BJ (cell line): ENCODE results near the gene ELF2. TPM values are rescaled to one million over a fixed set of nuclear protein-coding genes. Genes with fewer than 3 reads are reported as not detected.
"Not testable (repeated sequence)": the region's sequence is repeated elsewhere in the genome, so short reads cannot be mapped to it uniquely, and the experiment has no call there.

Experiments
- CTCF ChIA-PET: fragments of 350-600 bp; formaldehyde crosslinking; extraction: SDS; loops from one replicate; lab custom pipeline; 2021; ENCODE audit warnings: antibody characterized with exemption, inconsistent platforms; lab: Yijun Ruan, JAX
- POLR2A ChIA-PET: fragments of 300-600 bp; sonication (Branson Sonifier 250); formaldehyde crosslinking; extraction: SDS; loops from one replicate; lab custom pipeline; 2021; ENCODE audit warnings: antibody characterized with exemption; lab: Charles Lee
- DNase-seq: peaks from one replicate; pipeline ENCODE4 v3.0.0-alpha.2; 2011; ENCODE audit warnings: low read depth
- H3K27me3 ChIP-seq: 2 replicates; pipeline ENCODE4 v1.6.0; 2011; ENCODE audit warnings: low read length; ENCODE audit not compliant: control insufficient read depth, insufficient read depth
- H3K36me3 ChIP-seq: 2 replicates; pipeline ENCODE4 v1.5.1; 2011; ENCODE audit warnings: low read length; ENCODE audit not compliant: control insufficient read depth, insufficient read depth
- H3K4me3 ChIP-seq: 2 replicates; pipeline ENCODE4 v1.5.1; 2011; ENCODE audit warnings: low read depth, mild to moderate bottlenecking, control low read depth, low read length
- CTCF ChIP-seq: IDR thresholded peaks from 2 replicates; pipeline ENCODE4 v1.5.1; 2011; ENCODE audit warnings: low read depth, mild to moderate bottlenecking, control low read depth, inconsistent platforms, low read length, moderate library complexity; ENCODE audit not compliant: insufficient read depth
- polyA plus RNA-seq: library from polyadenylated mRNA; depleted of rRNA; stranded (reverse); fragments of >200 nt; gene quantifications from 2 replicates; pipeline ENCODE4 v1.2.3, GENCODE V29; 2011

The ELF2 gene
- polyA plus RNA-seq, 1 experiment, result 23.9 TPM

- Histone ChIP-seq H3K36me3 (no peaks in the 10 kb centered on the region), H3K27me3 (no peaks in the 10 kb centered on the region), H3K4me3 (no peak overlapping the region)
- no peak for DNase-seq
- ChIA-PET POLR2A (no interaction called here), CTCF (interaction anchor here (1.4 kb wide), 1 partner anchor 25 kb away, joined by 5 read pairs; no protein-coding TSS in a partner anchor)
- no peak for TF ChIP-seq CTCF
Observed at GRCh38 chr4:139123910-139124309, 53.1 kb downstream of the ELF2 start.

- TF ChIP-seq CTCF, result no peak
- DNase-seq, result no peak
- ChIA-PET CTCF (interaction anchor here (1.5 kb wide), 1 partner anchor 19 kb away, joined by 4 read pairs; no protein-coding TSS in a partner anchor), POLR2A (no interaction called here)
- no peak overlapping the region for H3K4me3 ChIP-seq
- H3K27me3 ChIP-seq, result no peaks in the 10 kb centered on the region
- H3K36me3 ChIP-seq, result 0 out of 2 replicates have a peak, but pooled peaks cover 1% of the 10 kb centered on the region
Observed at GRCh38 chr4:139118365-139118764, 58.7 kb downstream of the ELF2 start.

GRCh38 chr4:139115226-139115625 lies 61.8 kb downstream of the ELF2 start:
- CTCF ChIA-PET, result no interaction called here
- no peak for TF ChIP-seq CTCF
- no peak for DNase-seq
- no peaks in the 10 kb centered on the region for H3K27me3 ChIP-seq
- H3K36me3 ChIP-seq, result 0 out of 2 replicates have a peak, but pooled peaks cover 1% of the 10 kb centered on the region
- H3K4me3 ChIP-seq, result no peak overlapping the region
- POLR2A ChIA-PET, result no interaction called here

- H3K4me3 ChIP-seq, POLR2A ChIA-PET, H3K27me3 ChIP-seq, H3K36me3 ChIP-seq, DNase-seq, CTCF ChIA-PET: not testable (repeated sequence)
Observed at GRCh38 chr4:139114795-139115194, 62.2 kb downstream of the ELF2 start.

- TF ChIP-seq CTCF, result no peak
- DNase-seq, result no peak
- POLR2A ChIA-PET, result no interaction called here
- no peaks in the 10 kb centered on the region for H3K27me3 ChIP-seq
- no peak overlapping the region for H3K4me3 ChIP-seq
- H3K36me3 ChIP-seq, result 0 out of 2 replicates have a peak, but pooled peaks cover 1% of the 10 kb centered on the region
- CTCF ChIA-PET, result interaction anchor here (0.8 kb wide), 1 partner anchor 82 kb away, joined by 3 read pairs; no protein-coding TSS in a partner anchor
Observed at GRCh38 chr4:139112650-139113049, 64.4 kb downstream of the ELF2 start.
